ENCODE measurements around the gene ACTR3. TPM values are rescaled to one million over a fixed set of nuclear protein-coding genes. Genes with fewer than 3 reads are reported as not detected.
A peak's percentile ranks its signal among the peaks of the same experiment; 100 is the strongest.

ACTR3 gene
- total RNA-seq, 1 donor from 2014 or later, result 638 TPM

GRCh38 chr2:113854208-113854607 is 35.7 kb upstream of the ACTR3 start:
- Mint-ChIP-seq H3K4me3 (no peak overlapping the region), H3K27ac (peak overlapping the region; percentile 37), H3K36me3 (ENCODE audit: low read depth) (no peaks in the 10 kb centered on the region), H3K27me3 (no peaks in the 10 kb centered on the region), H3K4me1 (peaks cover 59% of the 10 kb centered on the region), H3K9me3 (no peaks in the 10 kb centered on the region)
- DNase-seq (no peak), ATAC-seq (ENCODE audit: low read depth) (no peak)
- CTCF ChIA-PET, result no interaction called here
- intact Hi-C loops (cut with micrococcal nuclease), result no loop called here
- TF ChIP-seq, protein P1, sequence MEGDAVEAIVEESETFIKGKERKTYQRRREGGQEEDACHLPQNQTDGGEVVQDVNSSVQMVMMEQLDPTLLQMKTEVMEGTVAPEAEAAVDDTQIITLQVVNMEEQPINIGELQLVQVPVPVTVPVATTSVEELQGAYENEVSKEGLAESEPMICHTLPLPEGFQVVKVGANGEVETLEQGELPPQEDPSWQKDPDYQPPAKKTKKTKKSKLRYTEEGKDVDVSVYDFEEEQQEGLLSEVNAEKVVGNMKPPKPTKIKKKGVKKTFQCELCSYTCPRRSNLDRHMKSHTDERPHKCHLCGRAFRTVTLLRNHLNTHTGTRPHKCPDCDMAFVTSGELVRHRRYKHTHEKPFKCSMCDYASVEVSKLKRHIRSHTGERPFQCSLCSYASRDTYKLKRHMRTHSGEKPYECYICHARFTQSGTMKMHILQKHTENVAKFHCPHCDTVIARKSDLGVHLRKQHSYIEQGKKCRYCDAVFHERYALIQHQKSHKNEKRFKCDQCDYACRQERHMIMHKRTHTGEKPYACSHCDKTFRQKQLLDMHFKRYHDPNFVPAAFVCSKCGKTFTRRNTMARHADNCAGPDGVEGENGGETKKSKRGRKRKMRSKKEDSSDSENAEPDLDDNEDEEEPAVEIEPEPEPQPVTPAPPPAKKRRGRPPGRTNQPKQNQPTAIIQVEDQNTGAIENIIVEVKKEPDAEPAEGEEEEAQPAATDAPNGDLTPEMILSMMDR (IDR thresholded peaks at IDR 0.05), result no peak
- POLR2A ChIA-PET, result no interaction called here

DNA sequence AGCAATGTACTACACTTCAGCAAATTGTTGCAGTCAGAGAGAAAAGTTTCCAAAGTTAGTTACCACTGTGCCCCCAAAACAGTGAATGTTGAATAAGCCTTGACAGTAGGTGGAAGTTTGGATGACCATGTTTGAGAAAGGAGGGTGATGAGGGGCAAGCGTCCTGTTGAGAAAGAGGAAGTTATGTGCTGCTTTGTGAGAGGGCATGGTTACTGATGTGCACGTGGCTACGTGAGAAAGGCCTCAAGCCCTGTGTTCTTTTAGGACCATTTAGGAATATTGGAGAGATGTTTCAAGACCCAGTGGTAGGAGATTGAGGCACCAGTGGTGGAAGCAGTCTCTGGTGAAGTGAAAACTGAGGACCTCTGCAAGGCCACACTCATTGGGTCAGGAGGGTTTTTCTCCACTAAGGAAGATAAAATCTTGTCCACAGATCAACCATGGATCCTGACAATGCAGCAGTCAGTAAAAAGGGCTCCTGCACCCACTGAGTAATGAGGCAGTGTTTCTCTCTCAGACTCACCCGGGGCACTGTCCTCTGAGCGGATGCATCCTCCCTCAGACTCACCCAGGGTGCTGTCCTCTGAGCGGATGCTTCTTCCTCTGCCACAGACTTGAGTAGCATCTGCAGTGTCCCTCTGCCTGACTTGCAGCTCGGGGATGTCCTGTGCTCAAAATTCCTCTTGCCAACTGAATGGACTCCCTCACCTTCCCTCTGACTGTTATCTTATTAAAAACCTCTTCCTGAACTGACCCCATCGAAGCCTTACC is 34.7 kb upstream of the ACTR3 start:
- H3K9me3 Mint-ChIP-seq, result no peaks in the 10 kb centered on the region
- H3K27ac Mint-ChIP-seq, result peak overlapping the region; percentile 88
- peaks cover 68% of the 10 kb centered on the region for H3K4me1 Mint-ChIP-seq
- peak overlapping the region; percentile 25 for H3K4me3 Mint-ChIP-seq
- H3K36me3 Mint-ChIP-seq (ENCODE audit: low read depth), result no peaks in the 10 kb centered on the region
- ChIA-PET POLR2A (no interaction called here), CTCF (no interaction called here)
- H3K27me3 Mint-ChIP-seq, result no peaks in the 10 kb centered on the region
- DNase-seq (no peak), ATAC-seq (ENCODE audit: low read depth) (peak; percentile 41)
- TF ChIP-seq, protein P1 (IDR thresholded peaks at IDR 0.05), result no peak
- intact Hi-C loops (cut with micrococcal nuclease), result loop anchor here (5.0 kb wide), 1 partner anchor 63 kb away; no protein-coding TSS in a partner anchor

- H3K4me3 Mint-ChIP-seq, result peak overlapping the region; percentile 6
- ATAC-seq (ENCODE audit: low read depth), result no peak
- TF ChIP-seq, protein P1 (IDR thresholded peaks at IDR 0.05), result no peak
Observed at GRCh38 chr2:113857464-113857863, 32.4 kb upstream of the ACTR3 start.

GRCh38 chr2:113858764-113859163 is 31.1 kb upstream of the ACTR3 start:
- Mint-ChIP-seq H3K27me3 (no peaks in the 10 kb centered on the region), H3K4me1 (peaks cover 93% of the 10 kb centered on the region), H3K36me3 (ENCODE audit: low read depth) (no peaks in the 10 kb centered on the region), H3K9me3 (no peaks in the 10 kb centered on the region), H3K27ac (peak overlapping the region; percentile 93), H3K4me3 (peak overlapping the region; percentile 76)
- intact Hi-C loops (cut with micrococcal nuclease), result loop anchor here (1.0 to 5.0 kb wide), 4 partner anchors 31 to 102 kb away; partner anchors contain the start of gene SLC35F5
- ATAC-seq (ENCODE audit: low read depth), result no peak
- TF ChIP-seq, protein P1 (IDR thresholded peaks at IDR 0.05), result no peak
- ChIA-PET POLR2A (interaction anchor here (1.0 to 9.5 kb wide), 4 partner anchors 15 to 102 kb away, joined by 3 to 92 read pairs (median 18); partner anchors contain the start of genes ACTR3 and SLC35F5), CTCF (no interaction called here)
- no peak for DNase-seq

More at GRCh38 chr2:113857464-113857863, 32.4 kb upstream of the ACTR3 start:
- ChIA-PET POLR2A (interaction anchor here (1.0 to 9.5 kb wide), 2 partner anchors 31 to 101 kb away, joined by 5 to 92 read pairs; partner anchors contain the start of genes ACTR3 and SLC35F5), CTCF (no interaction called here)
- DNase-seq, result no peak
- intact Hi-C loops (cut with micrococcal nuclease), result loop anchor here (5.0 kb wide), 1 partner anchor 65 kb away; no protein-coding TSS in a partner anchor
- H3K27me3 Mint-ChIP-seq, result no peaks in the 10 kb centered on the region
- peaks cover 91% of the 10 kb centered on the region for H3K4me1 Mint-ChIP-seq
- peak overlapping the region; percentile 62 for H3K27ac Mint-ChIP-seq
- H3K36me3 Mint-ChIP-seq (ENCODE audit: low read depth), result no peaks in the 10 kb centered on the region
- no peaks in the 10 kb centered on the region for H3K9me3 Mint-ChIP-seq

- Mint-ChIP-seq H3K36me3 (ENCODE audit: low read depth) (no peaks in the 10 kb centered on the region), H3K4me3 (peak overlapping the region; percentile 63), H3K9me3 (no peaks in the 10 kb centered on the region), H3K27ac (peak overlapping the region; percentile 84), H3K4me1 (peaks cover 90% of the 10 kb centered on the region), H3K27me3 (no peaks in the 10 kb centered on the region)
- intact Hi-C loops (cut with micrococcal nuclease), result no loop called here
- ChIA-PET POLR2A (interaction anchor here (3.6 to 9.5 kb wide), 2 partner anchors 27 to 105 kb away, joined by 23 to 92 read pairs; partner anchors contain the start of genes ACTR3 and SLC35F5), CTCF (no interaction called here)
- DNase-seq, result no peak
- TF ChIP-seq, protein P1 (IDR thresholded peaks at IDR 0.05), result no peak
- no peak for ATAC-seq (ENCODE audit: low read depth)
Observed at GRCh38 chr2:113861740-113862139, 28.1 kb upstream of the ACTR3 start.

Data from activated B cell treated with CpG ODN at 0.5 μM for 24 hours (primary cell).